C4-2B (cell line): ENCODE results near the gene STARD10.

Experiments
- CTCF ChIP-seq: fragments of 450-650 bp; conservative IDR thresholded peaks from 2 replicates; pipeline ENCODE4 v1.5.1; 2017; ENCODE audit warnings: mild to moderate bottlenecking
- ZFX ChIP-seq: fragments of 450-650 bp; IDR thresholded peaks from 2 replicates; pipeline ENCODE4 v1.6.1; 2017

- TF ChIP-seq CTCF (no peak), ZFX (no peak)
Measured at GRCh38 chr11:72716290-72716689, 77.6 kb downstream of the STARD10 start.
